GM19023 (cell line): Measurements from ENCODE around the gene CHST9.
"Not testable (repeated sequence)": the region's sequence is repeated elsewhere in the genome, so short reads cannot be mapped to it uniquely, and the experiment has no call there.

Experiments
- ATAC-seq: cut with Tn5 transposase; IDR thresholded peaks from one replicate; pipeline ENCODE4 v1.9.1; 2021; ENCODE audit warnings: mild to moderate bottlenecking, moderate library complexity; ENCODE audit not compliant: unreplicated experiment

The CHST9 gene

DNA sequence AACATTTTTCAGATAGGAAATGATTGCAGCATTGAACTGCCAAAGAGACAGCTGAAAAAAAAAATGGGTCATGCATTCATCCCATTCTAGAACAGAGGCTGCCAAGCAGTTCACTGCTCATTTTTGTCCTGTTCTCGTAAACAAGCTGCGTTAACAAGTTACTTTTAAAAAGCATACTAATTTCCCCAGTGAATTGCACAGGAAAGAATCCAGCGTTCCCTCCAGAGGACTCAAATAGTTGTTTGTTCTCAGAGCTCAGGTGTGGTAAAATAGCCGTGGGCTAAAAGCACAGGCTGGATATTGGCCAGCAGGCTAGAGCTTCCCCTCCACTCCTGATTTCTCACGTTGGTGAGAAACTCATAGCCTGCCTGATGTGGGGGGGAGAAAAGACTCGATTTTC lies 243.5 kb downstream of the CHST9 start:
- no peak for ATAC-seq

DNA sequence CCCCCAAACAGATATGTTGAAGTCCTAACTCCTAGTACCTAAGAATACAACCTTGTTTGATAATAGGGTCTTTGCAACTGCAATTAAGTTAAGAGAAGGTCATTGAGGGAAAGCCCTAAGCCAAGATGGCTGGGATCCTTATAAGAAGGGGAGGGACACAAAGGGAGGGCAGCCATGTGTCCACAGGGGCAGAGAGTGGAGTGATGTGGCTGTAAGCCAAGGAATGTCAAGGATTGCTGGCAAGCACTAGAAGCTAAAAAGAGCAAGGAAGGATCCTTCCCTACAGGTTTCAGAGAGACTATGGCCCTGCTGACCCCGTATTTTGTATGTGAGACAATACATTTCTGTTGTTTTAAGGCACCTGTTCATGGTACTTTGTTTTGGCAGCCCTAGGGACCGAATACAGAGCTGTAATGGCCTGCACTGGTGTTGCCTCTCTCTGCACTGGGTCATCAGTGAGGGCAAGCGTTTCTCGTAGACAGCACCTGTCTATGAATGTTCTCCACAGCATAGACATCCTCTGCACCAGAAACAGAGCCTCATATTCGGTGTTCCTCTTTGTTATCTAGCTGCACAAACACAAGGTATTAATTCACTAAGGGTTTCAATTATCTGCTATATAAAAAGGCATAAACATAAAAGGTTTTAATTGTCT lies 244.2 kb downstream of the CHST9 start:
- ATAC-seq = no peak

DNA sequence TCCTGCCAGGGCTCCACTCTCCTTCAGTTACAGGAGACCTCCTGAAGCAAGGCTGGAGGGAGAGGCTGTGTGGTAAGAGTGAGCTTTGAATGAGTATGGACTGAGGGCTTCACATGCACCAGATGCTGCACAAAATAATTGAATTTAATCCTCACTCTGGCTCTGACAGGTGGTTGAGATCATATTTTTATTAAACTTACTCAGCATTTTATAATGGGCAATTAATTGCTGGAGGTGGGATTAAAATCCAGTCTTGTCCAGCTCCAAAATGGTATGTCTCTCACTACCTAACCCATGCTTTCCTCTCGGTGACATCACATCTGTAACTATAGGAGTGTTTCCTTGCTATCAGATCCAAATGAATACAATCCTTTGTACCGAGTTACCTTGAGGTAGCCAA lies 253.4 kb downstream of the CHST9 start:
- no peak for ATAC-seq

DNA sequence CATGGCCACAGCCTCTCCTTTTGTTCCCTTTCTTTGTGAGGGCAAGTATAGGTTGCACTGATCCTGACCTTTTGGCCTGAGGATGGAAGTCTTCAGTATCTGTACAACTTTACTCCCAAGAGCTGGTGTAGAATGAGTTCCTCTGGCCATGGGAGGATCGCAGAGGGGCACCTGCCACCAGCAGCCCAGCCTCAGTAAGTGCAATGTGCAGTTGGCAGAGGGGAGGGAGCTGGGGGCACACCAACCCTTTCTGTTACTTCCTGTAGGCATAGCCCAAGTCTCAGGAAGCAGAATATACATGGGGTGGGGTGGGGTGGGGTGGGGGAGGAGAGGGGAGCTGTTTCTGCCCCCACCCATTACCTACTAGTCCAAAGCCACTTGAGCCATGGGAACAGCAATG lies 254.5 kb downstream of the CHST9 start:
- no peak for ATAC-seq

DNA sequence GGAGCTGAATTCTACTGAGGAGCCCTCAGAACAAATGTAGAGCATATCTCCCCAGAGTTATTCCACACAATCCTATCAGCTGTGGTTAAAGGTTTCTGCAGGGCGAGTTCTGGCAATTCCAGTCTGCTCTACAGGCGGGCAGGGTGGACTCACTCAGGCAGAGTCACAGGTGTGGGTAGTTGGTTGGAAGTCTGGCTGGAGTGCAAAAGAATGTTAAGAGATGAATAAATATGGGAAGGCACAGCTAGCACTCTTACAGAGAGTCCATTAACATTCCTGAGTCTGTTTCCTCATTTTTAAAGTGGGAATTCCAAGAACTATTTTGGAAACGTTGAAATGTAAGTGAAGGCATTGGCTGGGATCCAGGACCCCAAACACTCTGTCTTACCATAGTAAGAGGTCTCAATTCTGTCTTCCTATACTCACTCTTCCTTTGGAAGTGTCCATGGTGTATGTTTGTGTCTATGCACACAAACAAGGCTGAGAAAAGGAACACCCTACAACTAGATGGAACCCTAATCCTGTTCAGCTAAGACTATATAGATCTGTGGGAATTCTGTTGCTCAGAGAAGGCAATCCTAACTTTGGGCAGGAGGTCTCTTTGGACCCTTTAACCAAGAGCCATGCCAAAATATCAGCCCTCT lies 256.3 kb downstream of the CHST9 start:
- no peak for ATAC-seq

DNA sequence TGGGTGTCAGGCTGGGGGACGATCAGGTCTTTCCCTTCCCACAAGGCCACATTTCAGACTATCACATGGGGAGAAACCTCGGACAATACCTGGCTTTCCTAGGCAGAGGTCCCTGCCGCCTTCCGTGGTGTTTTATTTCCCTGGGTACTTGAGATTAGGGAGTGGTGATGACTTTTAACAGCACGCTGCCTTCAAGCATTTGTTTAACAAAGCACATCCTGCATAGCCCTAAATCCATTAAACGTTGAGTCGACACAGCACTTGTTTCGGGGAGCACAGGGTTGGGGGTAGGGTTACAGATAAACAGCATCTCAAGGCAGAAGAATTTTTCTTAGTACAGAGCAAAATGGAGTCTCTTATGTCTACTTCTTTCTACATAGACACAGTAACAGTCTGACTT lies 257.3 kb downstream of the CHST9 start:
- ATAC-seq = not testable (repeated sequence)

DNA sequence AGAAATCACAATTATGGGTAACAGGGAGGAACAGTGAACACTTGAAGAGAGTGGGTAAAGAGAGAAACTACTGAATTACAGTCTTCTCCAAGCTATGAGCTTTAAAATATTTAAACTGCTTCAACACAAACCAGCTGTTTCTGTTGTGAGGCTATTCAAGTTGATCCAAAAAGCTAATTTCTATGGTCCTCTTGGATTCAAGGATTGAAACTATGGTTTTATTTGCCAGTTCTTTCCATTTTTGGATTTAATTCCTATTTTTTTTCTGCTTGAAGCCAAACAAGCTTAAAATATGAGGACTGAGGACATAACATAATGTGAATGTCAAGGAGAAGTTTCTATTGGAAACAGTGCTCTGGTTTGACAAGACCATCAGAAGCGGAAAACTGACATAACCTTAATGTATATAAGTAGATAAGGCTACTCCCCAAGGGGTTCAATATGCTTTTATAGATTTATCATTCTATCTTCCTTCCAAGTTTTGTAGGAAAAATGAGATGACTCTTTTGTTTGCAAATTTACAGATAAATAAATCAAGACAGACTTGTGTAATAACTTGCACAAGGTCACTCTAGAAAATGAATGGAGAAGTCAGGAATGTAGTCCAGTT lies 258.9 kb downstream of the CHST9 start:
- ATAC-seq = no peak

DNA sequence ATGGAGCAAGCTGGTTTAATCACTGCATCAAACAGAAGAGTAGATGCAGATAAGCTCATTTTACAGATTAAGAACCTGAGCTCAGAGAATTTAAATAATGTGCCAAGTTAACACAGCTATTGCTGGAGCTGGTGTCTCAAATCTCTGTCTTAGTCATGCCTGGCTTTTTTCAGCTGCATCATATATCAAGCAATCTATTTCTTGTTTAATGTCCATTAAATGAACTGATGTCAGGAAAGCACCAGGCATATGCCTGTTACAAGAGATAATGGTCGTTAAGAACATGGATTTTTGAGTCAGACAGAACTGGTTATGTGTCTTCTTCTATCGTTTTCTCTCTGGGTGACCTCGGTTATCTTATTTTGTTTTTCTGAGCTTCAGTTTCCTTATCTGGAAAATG lies 259.8 kb downstream of the CHST9 start:
- no peak for ATAC-seq

DNA sequence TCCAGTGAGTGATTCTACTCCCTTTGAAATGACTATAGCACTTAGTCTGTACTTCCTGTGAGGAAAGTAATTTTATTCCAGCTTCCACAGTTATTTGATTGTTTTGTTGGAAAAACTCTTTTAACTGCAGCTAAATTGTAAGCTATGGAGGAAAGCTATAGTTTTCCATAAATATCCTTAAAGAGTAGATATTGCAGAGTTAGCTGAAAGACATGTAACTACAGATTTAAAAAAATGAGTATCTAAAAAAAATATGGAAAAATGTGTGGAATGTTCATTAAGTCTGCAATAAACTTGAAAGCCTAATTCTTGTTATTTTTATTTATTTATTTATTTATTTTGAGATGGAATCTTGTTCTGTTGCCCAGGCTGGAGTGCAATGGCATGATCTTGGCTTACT lies 262.8 kb downstream of the CHST9 start:
- no peak for ATAC-seq

DNA sequence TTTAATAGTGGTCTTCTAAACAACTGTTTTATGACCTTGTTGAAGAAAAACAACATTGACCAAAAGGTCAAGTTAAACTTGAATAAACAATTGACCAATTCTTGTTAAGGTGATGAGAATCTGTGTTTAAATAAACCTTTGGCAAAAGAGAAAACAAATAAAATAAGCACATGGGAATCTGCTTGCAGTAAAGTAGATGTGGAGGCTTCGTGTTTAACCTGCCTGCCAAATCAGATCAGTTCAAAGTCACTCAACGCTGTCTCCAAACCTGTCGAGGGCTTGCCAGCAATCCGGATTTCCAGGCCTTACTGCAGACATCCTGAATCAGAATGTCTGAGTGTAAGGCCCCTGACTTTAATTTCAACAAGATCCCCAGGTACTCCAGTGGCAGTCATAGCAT lies 264.5 kb downstream of the CHST9 start:
- ATAC-seq = no peak

DNA sequence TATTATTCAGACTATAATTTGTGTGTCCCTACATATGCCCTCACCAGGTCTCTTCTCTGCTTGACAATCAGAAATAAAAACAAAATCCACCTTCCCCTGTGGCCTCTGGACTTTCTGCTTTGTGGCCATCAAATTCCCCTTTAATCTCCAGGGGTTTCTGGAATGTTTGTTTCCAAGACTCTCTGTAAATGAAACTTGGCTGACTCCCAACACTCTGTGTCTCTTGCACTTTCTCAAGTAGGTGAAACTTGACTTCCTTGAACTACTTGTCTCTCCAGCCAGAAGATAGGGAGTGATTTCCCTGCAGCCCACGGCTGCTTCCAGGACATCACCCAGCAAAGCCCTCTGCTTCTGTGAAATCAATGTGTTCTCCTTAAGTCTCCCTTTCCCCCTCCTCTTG lies 265.5 kb downstream of the CHST9 start:
- no peak for ATAC-seq

DNA sequence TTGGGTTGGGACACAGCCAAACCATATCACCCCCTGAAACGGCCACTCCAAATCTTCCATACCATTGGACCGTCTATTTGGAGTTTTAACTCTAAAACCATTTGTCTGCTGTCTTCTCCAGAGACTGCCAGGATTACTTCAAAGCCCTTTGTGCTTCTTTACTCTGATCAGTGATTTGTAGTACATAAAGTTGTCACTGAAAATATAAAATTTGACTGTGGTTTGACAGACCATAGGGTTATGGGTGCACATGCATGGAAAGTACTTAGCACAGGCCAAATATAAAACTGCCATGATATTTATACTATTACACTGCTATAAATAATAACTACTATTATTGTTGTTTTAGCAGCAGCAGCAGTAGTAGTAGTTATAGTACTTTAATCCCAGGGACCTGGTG lies 265.9 kb downstream of the CHST9 start:
- ATAC-seq = no peak

DNA sequence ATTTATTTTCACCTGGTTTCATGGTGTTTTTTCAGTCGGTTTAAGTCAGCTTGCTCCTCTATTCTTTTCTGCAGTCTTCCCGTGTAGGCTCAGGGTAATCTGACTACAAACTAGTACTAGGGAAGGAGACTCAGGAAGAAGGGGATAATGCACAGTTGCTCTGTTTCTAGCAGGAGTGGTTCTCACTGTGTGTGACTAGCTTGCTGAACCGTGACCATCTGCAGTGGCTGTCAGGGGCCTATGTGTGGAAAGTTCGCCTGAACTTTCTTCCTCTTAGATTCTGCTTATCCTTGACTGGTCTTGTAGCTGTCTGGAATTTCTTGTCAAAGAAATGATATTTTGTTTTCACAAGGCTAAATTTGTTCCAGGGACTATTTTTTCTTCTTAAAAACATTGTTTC lies 273.3 kb downstream of the CHST9 start:
- no peak for ATAC-seq

DNA sequence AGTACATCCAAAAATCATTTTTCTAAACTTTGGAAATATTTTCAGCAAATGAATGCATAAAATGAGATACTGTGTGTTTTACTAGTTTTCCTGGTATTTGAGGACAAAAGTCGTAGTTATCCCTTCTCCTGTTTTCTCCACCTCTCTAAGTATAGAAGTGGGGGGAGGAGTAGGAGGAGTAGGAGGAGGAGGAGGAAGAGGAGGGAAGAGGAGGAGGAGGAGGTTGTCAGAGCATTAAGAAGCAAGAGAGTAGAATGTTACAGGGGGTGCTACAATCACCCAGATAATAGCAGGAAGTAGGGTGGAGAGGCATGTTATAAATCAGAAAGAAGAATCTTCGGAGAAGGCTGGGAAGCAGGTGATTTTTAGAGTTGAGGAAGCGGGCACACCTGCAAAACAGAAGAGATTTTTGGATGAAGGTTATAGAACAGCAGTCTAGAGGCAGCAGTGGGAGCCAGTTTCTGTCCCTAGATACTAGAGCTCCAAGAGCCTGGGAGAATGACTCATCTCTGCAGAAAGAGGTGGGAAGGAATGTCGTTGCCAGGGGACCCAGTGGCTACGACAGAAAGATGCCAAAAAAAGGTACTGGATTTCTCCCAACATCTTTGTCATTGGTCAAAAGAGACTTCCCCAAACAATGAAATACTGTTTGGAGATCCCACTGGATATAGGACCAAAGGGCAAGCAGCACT lies 275.4 kb downstream of the CHST9 start:
- no peak for ATAC-seq

DNA sequence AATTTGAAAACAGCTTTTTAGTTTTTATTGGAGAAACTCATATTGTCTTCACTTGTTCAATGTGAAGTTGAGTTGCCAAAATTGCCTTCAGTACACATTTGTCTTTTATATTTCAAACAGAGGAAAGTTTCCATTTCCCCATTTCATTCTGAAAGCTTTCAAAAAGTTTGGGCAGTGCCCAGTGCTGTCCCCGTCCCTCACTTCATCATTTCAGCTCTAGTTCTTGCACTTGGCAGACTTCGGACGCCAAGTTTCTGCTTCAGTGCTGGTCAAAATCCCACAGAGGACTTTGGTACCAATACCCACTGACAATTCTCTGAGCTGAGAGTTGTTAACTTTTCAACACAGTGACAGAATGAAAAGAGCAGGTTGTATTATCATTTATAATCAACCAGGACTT lies 276.2 kb downstream of the CHST9 start:
- ATAC-seq = no peak

DNA sequence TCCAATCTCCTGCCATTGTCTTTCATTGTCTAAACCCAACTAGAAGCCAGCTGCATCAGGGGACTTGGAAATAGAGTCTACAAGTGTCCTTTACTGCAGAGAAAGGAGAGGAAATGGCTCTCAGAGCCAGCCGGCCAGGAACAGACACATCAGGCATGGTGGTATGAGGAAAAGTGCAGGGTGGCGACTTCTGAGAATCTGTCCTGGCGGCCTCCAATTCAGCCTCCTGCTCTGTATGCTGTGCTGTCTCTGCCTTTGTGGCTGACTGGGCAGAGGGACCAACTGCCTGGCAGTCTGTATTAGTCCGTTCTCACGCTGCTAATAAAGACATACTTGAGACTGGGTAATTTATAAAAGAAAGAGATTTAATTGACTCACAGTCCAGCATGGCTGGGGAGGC lies 282.8 kb downstream of the CHST9 start:
- ATAC-seq = no peak

DNA sequence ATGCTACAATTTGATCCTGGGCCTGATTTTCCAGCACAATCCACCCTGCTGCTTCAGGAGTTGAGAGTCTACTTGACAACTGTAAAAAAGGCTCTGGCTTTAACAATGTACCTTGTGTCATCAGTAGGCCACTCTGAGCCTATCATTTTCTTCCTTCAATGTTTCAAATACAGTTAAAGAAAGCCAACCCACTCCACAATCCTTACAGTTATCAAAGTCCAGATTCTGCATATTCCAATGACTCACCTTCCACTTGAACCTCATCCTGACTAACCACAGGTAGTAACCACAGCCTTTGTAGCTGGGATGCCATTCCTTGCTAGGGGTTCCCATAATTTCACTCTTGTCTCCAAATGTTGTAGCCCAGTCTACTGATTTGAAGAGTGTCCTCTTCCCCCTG lies 284.1 kb downstream of the CHST9 start:
- ATAC-seq = no peak

DNA sequence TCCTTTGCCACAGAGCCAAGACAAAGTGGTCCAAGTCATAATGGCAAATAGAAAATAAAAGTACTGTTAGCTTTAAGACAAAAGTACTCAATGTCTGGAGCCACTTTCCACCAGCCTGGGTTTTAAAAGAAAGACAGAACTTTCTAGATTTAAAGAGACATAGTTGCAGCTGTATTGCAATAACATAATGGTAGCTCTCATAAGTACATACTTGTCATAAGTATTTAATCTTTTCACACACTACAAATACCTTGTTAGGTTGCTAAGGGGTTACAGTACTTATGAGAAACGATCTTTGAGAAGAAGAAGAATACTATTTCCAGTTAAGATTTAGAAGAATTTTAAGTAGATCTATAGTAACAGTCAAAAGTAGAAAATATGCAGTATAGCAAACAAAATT lies 290.7 kb downstream of the CHST9 start:
- ATAC-seq = no peak

DNA sequence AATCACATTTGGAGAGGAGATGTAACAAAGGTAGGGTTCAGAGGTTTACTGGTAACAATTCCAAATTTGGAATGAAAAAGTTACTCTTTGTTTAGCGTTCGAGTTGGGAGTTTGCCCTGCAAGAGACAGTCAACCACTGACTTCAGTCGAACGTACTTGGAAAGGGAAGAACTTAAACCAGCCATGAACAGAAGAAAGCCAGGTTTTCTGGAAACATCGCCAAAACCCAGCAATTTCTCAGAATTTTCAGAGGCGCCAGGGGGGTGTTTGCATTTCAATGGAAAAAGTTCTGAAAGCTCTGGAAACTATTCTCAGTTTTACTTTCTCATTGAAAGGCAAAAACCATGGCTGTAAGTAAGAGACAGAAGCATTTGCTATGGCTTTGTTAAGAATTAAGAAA lies 291.1 kb downstream of the CHST9 start:
- no peak for ATAC-seq

DNA sequence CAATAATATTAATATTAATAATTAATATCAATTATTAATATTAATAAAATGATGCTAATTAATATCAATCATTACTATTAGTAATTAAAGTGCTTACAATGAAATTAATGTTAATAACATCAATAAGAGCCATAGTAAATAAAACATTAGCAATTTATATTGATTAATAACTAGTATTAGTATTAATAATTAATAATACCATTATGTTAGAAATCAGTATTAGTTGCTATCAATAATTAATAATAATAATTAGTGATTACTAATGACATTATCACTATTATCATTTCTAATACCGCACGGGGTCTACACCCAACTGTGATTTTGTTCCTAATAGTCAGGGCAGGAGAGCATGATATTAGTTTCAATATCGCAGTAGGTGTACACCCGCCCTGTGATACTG lies 296.8 kb downstream of the CHST9 start:
- no peak for ATAC-seq

DNA sequence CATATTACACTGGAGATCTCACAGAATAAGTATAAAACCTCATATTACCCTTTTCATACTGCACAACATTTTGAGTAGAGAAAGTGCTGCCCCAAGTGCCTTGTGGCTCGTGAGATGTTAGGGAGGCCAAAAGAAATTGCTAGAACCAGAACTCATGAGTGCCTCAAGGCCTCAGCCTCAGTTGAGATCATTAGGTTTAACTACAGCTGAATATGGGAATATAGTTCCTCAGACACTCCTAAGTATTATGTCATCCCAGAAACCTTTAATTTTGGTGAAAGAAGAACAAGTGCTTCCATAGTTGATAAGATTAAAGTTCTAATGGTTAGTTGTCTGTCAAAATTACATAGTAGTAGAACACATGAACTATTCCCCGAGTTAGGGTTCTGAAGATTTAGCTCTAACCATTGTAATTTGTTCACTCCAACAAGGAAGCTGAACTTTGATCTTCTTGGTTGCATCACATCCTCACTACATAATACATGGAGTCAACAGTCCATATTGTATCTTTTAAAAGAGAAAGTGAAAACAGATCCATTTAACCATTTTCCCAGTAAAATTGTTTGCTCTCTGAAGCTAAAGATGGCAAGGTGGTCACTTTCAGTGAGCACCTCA lies 310.0 kb downstream of the CHST9 start:
- ATAC-seq = no peak

DNA sequence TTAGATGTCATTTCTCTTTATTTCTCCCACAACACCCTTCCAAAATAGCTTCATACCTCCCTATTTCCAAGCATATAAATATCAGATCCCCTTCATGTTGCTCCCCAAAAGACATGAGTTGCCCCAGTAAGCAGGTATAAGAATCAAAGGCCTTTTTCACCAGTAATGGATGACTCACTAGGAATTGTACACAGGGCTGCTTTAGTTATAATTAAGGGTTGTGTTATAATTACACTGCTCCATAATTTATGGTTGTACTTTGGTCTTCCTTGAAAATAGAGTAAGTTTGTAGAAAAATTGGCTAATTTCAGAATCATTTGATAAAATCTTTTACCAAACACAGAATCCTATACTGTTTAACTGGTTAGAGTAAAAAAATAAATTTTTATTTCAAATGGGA lies 310.8 kb downstream of the CHST9 start:
- ATAC-seq = no peak
